ENCODE measurements around the gene RAPGEF4. TPM values are rescaled to one million over a fixed set of nuclear protein-coding genes. Genes with fewer than 3 reads are reported as not detected.

RAPGEF4 gene
- total and polyA plus RNA-seq, 11 donors, result 1.3 to 21.2 (median 10.5) TPM

DNA sequence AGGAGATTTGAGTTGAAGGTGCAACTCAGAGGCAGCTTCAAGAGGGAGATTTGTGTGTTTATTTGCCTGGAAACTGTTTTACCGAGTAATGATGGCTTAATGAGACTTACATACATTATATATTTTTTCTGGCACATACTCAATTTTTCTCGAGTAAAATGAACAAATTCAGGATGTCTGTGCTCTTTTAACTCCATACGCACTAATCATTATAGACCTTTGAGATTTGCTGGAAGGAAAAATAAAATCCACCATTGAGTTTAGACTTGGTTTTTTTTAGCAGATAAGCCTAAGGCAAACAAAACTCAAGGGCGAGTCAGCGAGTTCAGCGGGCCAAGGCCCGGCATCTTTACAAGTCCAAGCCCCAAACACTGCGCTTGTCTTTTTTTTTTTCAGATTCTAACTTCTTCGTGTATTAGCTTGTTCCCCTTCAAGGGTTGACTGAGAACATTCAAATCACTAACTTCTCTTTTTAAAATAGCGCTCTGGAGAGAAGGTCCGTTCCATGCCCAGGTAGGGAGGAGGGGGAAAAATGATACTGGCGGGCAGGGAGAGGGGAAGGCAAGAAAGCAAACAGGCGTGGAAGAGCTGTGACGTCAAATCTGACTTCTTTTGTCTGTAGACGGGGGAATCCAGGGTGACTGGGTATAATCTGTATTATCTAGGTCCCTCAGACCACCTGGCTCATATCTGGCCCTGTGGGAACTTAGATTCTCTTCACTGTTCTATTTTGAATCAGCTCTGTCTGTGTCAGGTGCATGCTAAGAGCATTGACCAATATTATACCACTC lies 267.3 kb downstream of the RAPGEF4 start:
- Histone ChIP-seq H3K9me3 (no peaks in the 10 kb centered on the region), H3K4me3 (no peak overlapping the region), H3K27me3 (no peaks in the 10 kb centered on the region), H3K27ac (no peak overlapping the region), H3K4me1 (peaks cover 0 to 10% (median 5%) of the 10 kb centered on the region in 12 donors), H3K36me3 (no peaks in the 10 kb centered on the region)
- intact Hi-C loops (cut with DNase I), result no loop called here
- 71 to 76% (median 74%) methylated on average over 15 of the region's 15 CpGs for WGBS, 4 donors
- TF ChIP-seq CTCF (IDR thresholded peaks at IDR 0.05), result no peak
- no peak for DNase-seq
- ATAC-seq, result no peak

DNA sequence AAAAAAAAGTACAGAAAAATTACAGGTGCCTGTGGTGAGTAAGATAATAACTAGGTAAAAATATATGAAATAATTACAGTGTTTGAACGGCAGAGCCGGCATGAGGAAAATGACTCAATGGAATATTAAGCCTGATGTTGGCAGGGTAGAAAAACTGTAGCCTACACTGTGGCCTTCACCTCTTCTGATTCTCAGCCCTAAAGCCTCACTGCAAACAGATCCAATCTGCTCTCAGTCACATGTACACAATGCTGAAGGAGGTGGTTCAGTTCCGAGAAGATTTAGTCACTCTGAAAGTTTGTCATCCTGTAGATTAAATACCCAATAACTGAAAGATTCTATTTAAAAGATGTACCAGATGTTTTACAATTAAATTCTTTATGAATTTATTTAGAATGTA lies 273.1 kb downstream of the RAPGEF4 start:
- no peak overlapping the region for H3K27ac ChIP-seq
- ATAC-seq, result no peak
- no peak for TF ChIP-seq CTCF (IDR thresholded peaks at IDR 0.05)
- no peak for TF ChIP-seq POLR2A (IDR thresholded peaks at IDR 0.05)
- intact Hi-C loops (cut with DNase I), result no loop called here
- no peaks in the 10 kb centered on the region for H3K4me1 ChIP-seq
- H3K36me3 ChIP-seq, result no peaks in the 10 kb centered on the region
- H3K27me3 ChIP-seq, result no peaks in the 10 kb centered on the region
- H3K9me3 ChIP-seq, result no peaks in the 10 kb centered on the region
- DNase-seq, result no peak
- WGBS, 4 donors, result 94 to 98% (median 94%) methylated on average over 3 of the region's 3 CpGs
- no peak overlapping the region for H3K4me3 ChIP-seq

- no peaks in the 10 kb centered on the region for H3K27me3 ChIP-seq
- H3K9me3 ChIP-seq, result no peaks in the 10 kb centered on the region
- no peak overlapping the region for H3K4me3 ChIP-seq
- no peak overlapping the region for H3K27ac ChIP-seq
- DNase-seq (no peak), ATAC-seq (no peak)
- no peaks in the 10 kb centered on the region for H3K36me3 ChIP-seq
- TF ChIP-seq POLR2A (IDR thresholded peaks at IDR 0.05) (no peak), CTCF (IDR thresholded peaks at IDR 0.05) (no peak)
- no peaks in the 10 kb centered on the region for H3K4me1 ChIP-seq
- WGBS, 4 donors, result 77 to 81% (median 79%) methylated on average over 1 of the region's 1 CpG
- intact Hi-C loops (cut with DNase I), result loop anchor here in 1 of 10 donors (10.0 kb wide), 1 partner anchor 205 kb away; no protein-coding TSS in a partner anchor
Measured at GRCh38 chr2:173010233-173010632, 274.6 kb downstream of the RAPGEF4 start.

DNA sequence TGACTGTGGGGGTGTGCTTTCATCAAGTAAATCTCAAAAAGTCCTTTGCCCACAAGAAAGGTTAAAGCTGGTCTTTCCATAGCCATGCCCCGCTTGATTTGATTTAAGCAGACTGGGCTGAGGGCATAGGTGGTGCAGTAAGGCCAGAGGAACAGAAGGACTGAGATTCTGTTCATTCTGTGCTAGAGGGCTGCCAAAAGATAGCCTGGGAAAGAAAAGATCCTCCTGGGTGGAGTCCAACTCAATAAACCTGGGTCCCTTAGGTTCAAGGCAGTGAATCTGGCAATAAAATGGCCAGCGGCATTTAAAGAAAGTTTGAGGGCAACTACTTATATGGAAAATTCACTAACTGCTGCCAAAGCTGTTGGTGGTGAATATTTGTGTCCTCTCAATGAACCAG lies 280.8 kb downstream of the RAPGEF4 start:
- intact Hi-C loops (cut with DNase I), result loop anchor here in 2 of 10 donors (5.0 to 10.0 kb wide), 2 partner anchors 44 to 212 kb away; no protein-coding TSS in a partner anchor
- no peak overlapping the region for H3K4me3 ChIP-seq
- no peaks in the 10 kb centered on the region for H3K27me3 ChIP-seq
- TF ChIP-seq CTCF (IDR thresholded peaks at IDR 0.05) (no peak), POLR2A (IDR thresholded peaks at IDR 0.05) (no peak)
- peaks cover 0 to 14% (median 0%) of the 10 kb centered on the region in 12 donors for H3K4me1 ChIP-seq
- no peak for ATAC-seq
- DNase-seq, result no peak
- peaks cover 0 to 2% (median 0%) of the 10 kb centered on the region in 9 donors for H3K36me3 ChIP-seq
- H3K27ac ChIP-seq, result no peak overlapping the region
- 82 to 97% (median 88%) methylated on average over 2 of the region's 2 CpGs for WGBS, 4 donors
- no peaks in the 10 kb centered on the region for H3K9me3 ChIP-seq
